Mammary epithelial cell (primary cell): Measurements from ENCODE around the gene NABP2.
A peak's percentile ranks its signal among the peaks of the same experiment; 100 is the strongest.

ENCODE experiments used
- CTCF ChIP-seq, 2 donors: IDR thresholded peaks in 1 of 2; conservative IDR thresholded peaks in 1 of 2; 2 replicates each; pipeline ENCODE4 v1.5.1; 2011 to 2012; ENCODE audit warnings: inconsistent platforms in 2 of 2, low read length in 2 of 2, mild to moderate bottlenecking in 2 of 2, control low read depth in 1 of 2, low read depth in 1 of 2; ENCODE audit not compliant: insufficient read depth in 1 of 2; ENCODE audit errors: extremely low read depth in 1 of 2
- EZH2 ChIP-seq: IDR thresholded peaks from 2 replicates; pipeline ENCODE4 v1.6.1; 2012; ENCODE audit warnings: low read length, inconsistent platforms, borderline replicate concordance

DNA sequence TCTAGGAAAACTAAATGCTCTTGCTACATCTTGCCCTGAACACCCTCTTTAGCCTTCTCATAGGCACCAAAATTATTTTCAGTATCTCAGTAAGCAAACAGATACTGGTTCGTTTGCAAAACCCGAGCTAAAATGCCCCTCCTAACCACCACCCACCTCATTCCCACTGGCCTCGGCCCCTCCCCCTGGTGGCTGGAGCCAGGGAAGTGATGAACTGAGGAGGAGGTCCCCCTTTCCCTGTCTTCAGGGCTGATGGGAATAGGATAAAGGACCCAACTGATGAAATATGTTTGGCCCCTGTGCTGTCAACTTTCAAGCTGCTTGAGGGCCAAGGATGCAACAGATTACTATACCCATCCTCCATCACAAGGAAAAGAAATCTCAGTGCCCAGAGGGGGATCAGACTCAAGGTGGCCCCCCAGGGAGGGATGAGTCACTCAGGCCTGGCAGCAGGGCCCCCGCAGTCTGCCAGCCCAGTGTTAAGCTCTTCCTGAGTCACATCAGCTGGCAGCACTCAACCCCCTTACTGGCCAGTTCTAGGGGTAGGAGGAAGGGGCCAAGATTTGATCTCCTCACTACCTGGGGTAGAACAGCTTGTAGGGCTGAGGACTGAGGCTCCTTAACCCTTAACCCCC is 32.3 kb downstream of the NABP2 start:
- TF ChIP-seq EZH2 = no peak
- TF ChIP-seq CTCF (conservative IDR thresholded peaks at IDR 0.05 in 1 of 2, IDR thresholded peaks at IDR 0.05 in 1 of 2; ENCODE audit: extremely low read depth in 1 of 2, insufficient read depth in 1 of 2, low read depth in 1 of 2, low read length in 2 of 2) = peak in 1 of 2 donors; percentile 6
